A673 (cell line): ENCODE results near the gene CBLB. TPM values are rescaled to one million over a fixed set of nuclear protein-coding genes. Genes with fewer than 3 reads are reported as not detected.

ENCODE experiments used
- BruUV-seq: library from RNA; stranded (reverse); fragments of 400-500 nt; replicated peaks from 2 replicates; lab custom pipeline; 2021; lab: Mats Ljungman, UMichigan
- CTCF ChIA-PET: fragments of 300-600 bp; sonication (Branson Sonifier 250); formaldehyde crosslinking; loops from one replicate; lab custom pipeline; 2022; ENCODE audit warnings: antibody characterized with exemption; lab: Charles Lee
- POLR2A ChIA-PET: fragments of 300-600 bp; sonication (Branson Sonifier 250); formaldehyde crosslinking; loops from one replicate; lab custom pipeline; 2022; ENCODE audit warnings: antibody characterized with exemption; ENCODE audit not compliant: low non-redundant PET; lab: Charles Lee
- DNase-seq: peaks from one replicate; pipeline ENCODE4 v3.0.0-alpha.2; 2015; ENCODE audit warnings: low spot score
- H3K27ac ChIP-seq: fragments of 200-600 bp; sonication (generic); 2 replicates; pipeline ENCODE4 v1.5.1; 2016; ENCODE audit warnings: mixed run types, low read depth, mild to moderate bottlenecking, mixed read lengths, antibody characterized with exemption, low read length; ENCODE audit not compliant: poor library complexity, severe bottlenecking
- H3K27me3 ChIP-seq: fragments of 200-600 bp; sonication (generic); replicated peaks from 2 replicates; pipeline ENCODE4 v1.6.1; 2017; ENCODE audit warnings: mixed run types, low read depth, mild to moderate bottlenecking, mixed read lengths, antibody characterized with exemption, low read length; ENCODE audit not compliant: insufficient read depth, poor library complexity
- H3K36me3 ChIP-seq: fragments of 200-600 bp; sonication (generic); 2 replicates; pipeline ENCODE4 v1.6.1; 2016; ENCODE audit warnings: mixed run types, mild to moderate bottlenecking, mixed read lengths, antibody characterized with exemption, low read length; ENCODE audit not compliant: insufficient read depth, poor library complexity, severe bottlenecking
- H3K4me1 ChIP-seq: fragments of 200-600 bp; sonication (generic); 2 replicates; pipeline ENCODE4 v1.6.1; 2017; ENCODE audit warnings: mixed run types, mild to moderate bottlenecking, mixed read lengths, antibody characterized with exemption, low read length; ENCODE audit not compliant: insufficient read depth, poor library complexity, severe bottlenecking
- H3K4me3 ChIP-seq: fragments of 200-600 bp; sonication (generic); 2 replicates; pipeline ENCODE4 v1.5.1; 2016; ENCODE audit warnings: low read depth, mixed run types, mild to moderate bottlenecking, mixed read lengths, low read length; ENCODE audit not compliant: poor library complexity, severe bottlenecking
- H3K9me3 ChIP-seq: fragments of 200-600 bp; sonication (generic); 2 replicates; pipeline ENCODE4 v1.6.1; 2016; ENCODE audit warnings: mixed run types, low read depth, mild to moderate bottlenecking, mixed read lengths, antibody characterized with exemption, low read length; ENCODE audit not compliant: poor library complexity, severe bottlenecking
- EZH2 ChIP-seq: fragments of 200-600 bp; sonication (generic); IDR thresholded peaks from 2 replicates; pipeline ENCODE4 v1.6.1; 2017; ENCODE audit warnings: borderline replicate concordance, low read depth, mild to moderate bottlenecking, mixed read lengths, antibody characterized with exemption, low read length; ENCODE audit not compliant: poor library complexity, severe bottlenecking
- intact Hi-C: fragments of 100-400 bp; cut with micrococcal nuclease; formaldehyde crosslinking; loops from one replicate; pipeline ENCODE4 v1.10.0; 2022; ENCODE audit not compliant: unreplicated experiment
- total RNA-seq: library from RNA; stranded (reverse); gene quantifications from 2 replicates; pipeline ENCODE4 v1.2.3, GENCODE V29; 2021
- TF ChIP-seq, protein P1 (sequence below): fragments of 300-800, 200-600 bp; sonication (generic); conservative IDR thresholded peaks from 2 replicates; pipeline ENCODE4 v1.5.1; 2017; ENCODE audit warnings: low read depth, mild to moderate bottlenecking, antibody characterized with exemption, low read length, moderate library complexity, mixed read lengths

The CBLB gene
- total RNA-seq, 1 experiment from 2014 or later, result 23.3 TPM

DNA sequence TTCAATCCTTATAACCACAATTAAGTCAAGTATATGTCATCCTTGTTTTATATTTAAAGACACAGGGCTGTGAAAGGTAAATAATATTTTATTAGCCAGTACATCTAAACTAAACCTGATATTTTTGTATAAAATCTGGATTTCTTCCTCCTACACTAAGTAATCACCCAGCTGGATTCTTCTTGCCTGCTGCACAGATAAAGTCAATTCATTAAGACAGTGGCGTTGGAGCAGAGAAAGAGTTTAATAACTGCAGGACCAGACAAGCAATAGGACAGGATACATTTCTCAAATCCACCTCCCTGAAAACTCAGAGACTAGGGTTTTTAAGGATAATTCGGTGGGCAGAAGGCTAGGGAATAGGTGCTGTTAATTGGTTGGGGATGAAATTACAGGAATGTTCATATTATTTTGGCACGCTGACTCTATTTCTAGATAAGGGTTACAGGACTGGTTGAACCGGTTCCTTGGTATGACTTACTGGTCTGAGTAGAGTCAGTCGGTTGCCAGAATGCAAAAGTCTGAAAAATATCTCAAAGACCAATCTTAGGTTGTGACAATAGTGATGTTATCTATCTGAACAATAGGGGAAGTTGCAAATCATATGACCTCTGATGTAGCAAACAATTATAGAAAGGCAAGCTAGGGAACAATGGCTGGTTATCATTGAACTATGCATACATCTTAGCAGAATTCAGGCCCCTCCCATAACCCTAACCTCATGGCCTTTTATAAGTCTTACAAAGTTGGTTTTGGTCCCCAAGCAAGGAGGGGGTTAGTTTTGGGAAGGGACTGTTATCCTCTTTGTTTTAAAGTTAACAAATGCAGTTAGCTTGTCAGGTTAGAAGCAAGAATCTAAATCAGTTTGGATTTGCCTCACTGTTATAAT is 257.3 kb downstream of the CBLB start:
- ChIA-PET POLR2A (no interaction called here), CTCF (no interaction called here)
- Histone ChIP-seq H3K4me1 (peaks cover 4% of the 10 kb centered on the region), H3K4me3 (no peak overlapping the region), H3K9me3 (no peaks in the 10 kb centered on the region), H3K27me3 (no peaks in the 10 kb centered on the region), H3K36me3 (no peaks in the 10 kb centered on the region), H3K27ac (no peak overlapping the region)
- TF ChIP-seq, protein P1, sequence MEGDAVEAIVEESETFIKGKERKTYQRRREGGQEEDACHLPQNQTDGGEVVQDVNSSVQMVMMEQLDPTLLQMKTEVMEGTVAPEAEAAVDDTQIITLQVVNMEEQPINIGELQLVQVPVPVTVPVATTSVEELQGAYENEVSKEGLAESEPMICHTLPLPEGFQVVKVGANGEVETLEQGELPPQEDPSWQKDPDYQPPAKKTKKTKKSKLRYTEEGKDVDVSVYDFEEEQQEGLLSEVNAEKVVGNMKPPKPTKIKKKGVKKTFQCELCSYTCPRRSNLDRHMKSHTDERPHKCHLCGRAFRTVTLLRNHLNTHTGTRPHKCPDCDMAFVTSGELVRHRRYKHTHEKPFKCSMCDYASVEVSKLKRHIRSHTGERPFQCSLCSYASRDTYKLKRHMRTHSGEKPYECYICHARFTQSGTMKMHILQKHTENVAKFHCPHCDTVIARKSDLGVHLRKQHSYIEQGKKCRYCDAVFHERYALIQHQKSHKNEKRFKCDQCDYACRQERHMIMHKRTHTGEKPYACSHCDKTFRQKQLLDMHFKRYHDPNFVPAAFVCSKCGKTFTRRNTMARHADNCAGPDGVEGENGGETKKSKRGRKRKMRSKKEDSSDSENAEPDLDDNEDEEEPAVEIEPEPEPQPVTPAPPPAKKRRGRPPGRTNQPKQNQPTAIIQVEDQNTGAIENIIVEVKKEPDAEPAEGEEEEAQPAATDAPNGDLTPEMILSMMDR, result no peak
- TF ChIP-seq EZH2, result no peak
- intact Hi-C loops, result no loop called here
- no TSS peak for BruUV-seq
- no peak for DNase-seq

DNA sequence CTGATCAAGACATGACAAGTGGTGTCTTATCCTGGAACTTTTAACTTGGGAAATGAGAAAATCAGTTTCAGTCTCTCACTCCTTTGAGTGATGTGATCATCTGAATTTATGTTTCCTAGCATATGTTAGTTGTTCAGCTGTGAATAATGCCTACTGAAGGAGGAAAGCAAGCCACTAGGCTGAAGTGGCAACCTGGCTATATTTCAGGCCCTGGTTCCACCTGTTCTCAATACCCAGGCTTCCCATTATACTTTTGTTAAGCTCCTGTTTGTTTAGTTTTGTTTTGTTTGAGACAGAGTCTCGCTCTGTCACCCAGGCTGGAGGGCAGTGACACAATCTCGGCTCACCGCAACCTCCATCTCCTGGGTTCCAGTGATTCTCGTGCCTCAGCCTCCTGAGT is 258.3 kb downstream of the CBLB start:
- H3K36me3 ChIP-seq, result no peaks in the 10 kb centered on the region
- no peak for TF ChIP-seq EZH2
- TF ChIP-seq, protein P1, result no peak
- intact Hi-C loops, result no loop called here
- BruUV-seq, result no TSS peak
- POLR2A ChIA-PET, result no interaction called here
- no peak overlapping the region for H3K27ac ChIP-seq
- H3K4me3 ChIP-seq, result no peak overlapping the region
- no peaks in the 10 kb centered on the region for H3K9me3 ChIP-seq
- DNase-seq, result no peak
- CTCF ChIA-PET, result no interaction called here
- H3K27me3 ChIP-seq, result no peaks in the 10 kb centered on the region
- H3K4me1 ChIP-seq, result peaks cover 4% of the 10 kb centered on the region

DNA sequence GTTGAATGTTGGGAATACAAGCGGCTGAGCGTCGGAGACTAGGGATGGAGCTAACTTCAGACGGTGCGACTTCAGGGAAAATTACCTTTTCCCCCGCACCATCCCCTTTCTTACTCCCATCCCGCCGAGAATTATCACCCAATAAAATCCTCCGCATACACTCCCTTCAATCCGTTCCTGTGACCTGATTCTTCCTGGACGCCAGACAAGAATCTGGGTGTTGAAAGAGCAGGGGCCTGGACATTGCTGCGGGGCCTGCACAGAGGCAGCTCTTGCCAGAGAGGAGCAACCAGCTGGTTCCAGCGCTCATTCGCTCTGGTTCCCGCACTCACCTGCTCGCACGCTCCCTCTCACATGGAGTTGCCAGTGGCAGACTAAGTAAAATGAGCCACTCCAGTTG is 260.2 kb downstream of the CBLB start:
- H3K4me3 ChIP-seq, result no peak overlapping the region
- intact Hi-C loops, result no loop called here
- no peaks in the 10 kb centered on the region for H3K9me3 ChIP-seq
- no peak overlapping the region for H3K27ac ChIP-seq
- no peaks in the 10 kb centered on the region for H3K27me3 ChIP-seq
- no peak for DNase-seq
- POLR2A ChIA-PET, result no interaction called here
- peaks cover 4% of the 10 kb centered on the region for H3K4me1 ChIP-seq
- BruUV-seq, result no TSS peak
- no peak for TF ChIP-seq EZH2
- TF ChIP-seq, protein P1, result no peak
- no peaks in the 10 kb centered on the region for H3K36me3 ChIP-seq
- CTCF ChIA-PET, result no interaction called here
